Activated T-helper 1 cell treated with anti-CD3 and anti-CD28 coated beads, Interleukin-12 subunit alpha, Interleukin-12 subunit beta, Interleukin-2, Interleukin-4 antibody, amounts not matched to agents 30 ng/mL and 10 ng/mL and 1 ng/mL, durations not matched to agents 14 hours and 24 hours and 36 hours (primary cell): Measurements from ENCODE around the gene USF3. TPM values are rescaled to one million over a fixed set of nuclear protein-coding genes. Genes with fewer than 3 reads are reported as not detected.

Source experiments
- DNase-seq: peaks from one replicate; pipeline ENCODE4 v3.0.0; 2021; ENCODE audit warnings: low spot score
- H3K27ac Mint-ChIP-seq: one replicate; pipeline ENCODE4 v1.8.0; 2021; ENCODE audit warnings: mild to moderate bottlenecking, mixed read lengths
- H3K27me3 Mint-ChIP-seq: one replicate; pipeline ENCODE4 v1.8.0; 2022; ENCODE audit warnings: mild to moderate bottlenecking, moderate library complexity, mixed read lengths; ENCODE audit not compliant: insufficient read depth
- H3K36me3 Mint-ChIP-seq: one replicate; pipeline ENCODE4 v1.8.0; 2021; ENCODE audit warnings: low read depth, mixed read lengths
- H3K4me1 Mint-ChIP-seq: one replicate; pipeline ENCODE4 v1.8.0; 2021; ENCODE audit warnings: low read depth, mixed read lengths
- H3K4me3 Mint-ChIP-seq: one replicate; pipeline ENCODE4 v1.8.0; 2021; ENCODE audit warnings: mild to moderate bottlenecking, moderate library complexity, mixed read lengths
- H3K9me3 Mint-ChIP-seq: one replicate; pipeline ENCODE4 v1.8.0; 2021; ENCODE audit warnings: mixed read lengths
- intact Hi-C: fragments of 100-400 bp; cut with micrococcal nuclease; formaldehyde crosslinking; loops from one replicate; pipeline ENCODE4 v1.15.1; 2024
- total RNA-seq: library from RNA; stranded (reverse); gene quantifications from 2 replicates; pipeline ENCODE4 v1.2.3, GENCODE V29; 2022

The USF3 gene
- total RNA-seq, 1 donor from 2014 or later, result 14.7 TPM

DNA sequence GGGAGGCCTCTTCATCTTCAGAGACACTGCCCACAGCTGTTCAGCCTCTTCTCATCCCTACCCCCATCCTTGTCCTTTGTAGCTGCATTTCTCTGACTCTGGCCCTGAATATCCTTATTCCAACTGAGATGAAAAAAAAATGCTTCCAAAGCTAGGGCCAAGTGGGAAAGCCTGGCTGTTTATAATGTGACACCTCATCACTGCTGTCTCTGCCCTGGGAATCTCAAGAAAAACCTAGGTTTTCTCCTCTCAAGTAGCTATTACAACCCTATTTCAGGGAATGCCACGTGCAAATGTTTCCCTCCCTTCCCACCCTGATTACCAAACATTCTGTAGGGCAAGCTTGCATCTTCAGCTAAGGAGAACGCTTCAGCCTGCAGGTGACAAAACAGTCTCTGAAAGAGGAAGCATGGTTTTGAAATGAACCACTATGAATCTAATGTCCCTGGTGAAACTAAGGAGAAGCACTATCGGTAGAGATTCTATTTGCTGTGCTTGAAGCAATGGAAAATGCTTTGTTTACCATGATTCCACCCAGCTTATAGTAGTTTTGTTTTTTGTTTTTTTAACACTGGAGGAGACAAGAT, 65.4 kb downstream of the USF3 start:
- DNase-seq, result no peak
- Mint-ChIP-seq H3K9me3 (no peaks in the 10 kb centered on the region), H3K27me3 (no peaks in the 10 kb centered on the region), H3K36me3 (peaks cover 9% of the 10 kb centered on the region), H3K4me3 (no peak overlapping the region), H3K27ac (no peak overlapping the region), H3K4me1 (peaks cover 6% of the 10 kb centered on the region)
- intact Hi-C loops, result no loop called here

DNA sequence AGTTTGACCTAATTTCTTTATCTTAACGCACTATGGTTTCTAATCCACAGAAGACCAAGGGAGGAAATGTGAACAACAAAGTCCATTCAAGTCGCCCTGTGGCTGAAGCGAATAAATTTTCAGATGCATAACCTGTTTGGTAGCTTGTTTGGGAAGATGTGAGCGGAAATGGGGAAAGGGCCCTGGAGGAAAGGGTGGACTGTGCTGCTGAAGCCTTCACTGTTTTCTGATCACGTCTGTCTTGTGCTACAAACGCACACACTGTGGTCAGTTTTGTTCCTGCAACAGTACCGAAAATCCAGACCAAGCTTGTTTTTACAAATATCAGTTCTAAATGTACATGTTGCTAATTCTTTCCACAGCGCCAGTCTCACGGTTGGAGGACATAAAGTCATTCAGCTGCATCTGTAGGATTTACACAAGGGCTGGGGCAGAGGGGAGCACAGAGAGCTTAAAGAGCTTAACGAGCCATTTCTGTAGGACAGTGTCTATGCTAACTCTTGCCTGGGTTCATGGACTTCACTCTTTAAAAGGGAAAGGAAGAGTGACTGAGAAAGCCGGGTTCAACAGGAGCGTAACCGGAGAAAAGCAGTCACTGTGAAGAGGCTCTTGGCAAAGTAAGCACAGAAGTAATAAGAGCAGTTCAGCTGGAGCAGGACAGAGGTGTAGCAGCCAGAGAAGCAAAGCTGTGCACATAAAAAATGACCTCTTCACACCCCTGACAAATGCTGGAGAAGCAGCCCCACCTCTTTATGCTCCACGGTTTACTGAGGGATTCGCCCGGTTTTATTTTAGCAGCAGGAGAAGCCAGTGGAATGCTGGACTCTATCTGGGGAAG, 66.6 kb downstream of the USF3 start:
- H3K27me3 Mint-ChIP-seq, result no peaks in the 10 kb centered on the region
- no peaks in the 10 kb centered on the region for H3K9me3 Mint-ChIP-seq
- peaks cover 6% of the 10 kb centered on the region for H3K4me1 Mint-ChIP-seq
- H3K36me3 Mint-ChIP-seq, result peaks cover 10% of the 10 kb centered on the region
- H3K4me3 Mint-ChIP-seq, result no peak overlapping the region
- no peak overlapping the region for H3K27ac Mint-ChIP-seq
- intact Hi-C loops, result no loop called here
- DNase-seq, result no peak

DNA sequence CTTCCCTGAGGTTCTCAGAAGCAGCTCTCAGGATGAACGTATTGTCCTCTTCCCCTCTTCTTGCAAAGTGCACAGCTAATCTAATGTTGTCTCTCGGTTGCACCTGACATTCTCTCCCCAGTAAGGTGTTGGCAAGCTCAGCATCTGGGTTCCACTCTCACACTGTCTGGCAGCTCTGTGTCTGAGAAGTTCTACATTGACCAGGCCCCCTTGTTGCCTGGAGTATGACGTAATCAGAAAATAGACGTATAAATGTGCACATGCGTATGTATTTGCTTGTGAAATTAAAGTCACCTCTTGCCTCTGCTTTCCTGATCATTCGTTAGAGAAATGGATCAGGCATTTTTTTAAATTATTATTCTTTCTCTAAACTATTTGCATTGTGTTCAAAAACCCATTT, 67.7 kb downstream of the USF3 start:
- Mint-ChIP-seq H3K9me3 (no peaks in the 10 kb centered on the region), H3K4me3 (no peak overlapping the region), H3K36me3 (peaks cover 17% of the 10 kb centered on the region), H3K4me1 (peaks cover 6% of the 10 kb centered on the region), H3K27ac (no peak overlapping the region), H3K27me3 (no peaks in the 10 kb centered on the region)
- DNase-seq, result no peak
- intact Hi-C loops, result no loop called here

DNA sequence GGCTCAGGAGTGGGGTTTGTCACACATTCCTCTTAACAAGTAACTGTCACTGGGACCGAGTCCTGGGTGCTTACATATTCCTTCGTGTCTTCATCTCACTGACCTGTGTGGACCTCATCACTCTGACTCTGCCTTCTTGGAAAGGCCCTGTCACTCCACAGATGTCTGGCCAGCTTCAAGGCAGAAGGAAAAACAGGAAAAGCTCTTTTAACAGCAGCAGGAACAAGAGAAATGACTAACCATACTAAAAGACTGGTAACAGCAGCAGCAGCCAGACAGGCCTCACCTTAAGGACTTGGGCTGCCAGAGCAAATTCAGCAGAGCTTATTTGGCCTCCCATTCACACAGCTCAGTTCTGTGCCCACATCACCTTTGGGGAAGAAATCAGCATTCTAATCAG, 68.1 kb downstream of the USF3 start:
- H3K9me3 Mint-ChIP-seq, result no peaks in the 10 kb centered on the region
- H3K36me3 Mint-ChIP-seq, result peaks cover 19% of the 10 kb centered on the region
- no peak overlapping the region for H3K4me3 Mint-ChIP-seq
- no peak for DNase-seq
- peaks cover 6% of the 10 kb centered on the region for H3K4me1 Mint-ChIP-seq
- intact Hi-C loops, result no loop called here
- H3K27ac Mint-ChIP-seq, result no peak overlapping the region
- no peaks in the 10 kb centered on the region for H3K27me3 Mint-ChIP-seq

DNA sequence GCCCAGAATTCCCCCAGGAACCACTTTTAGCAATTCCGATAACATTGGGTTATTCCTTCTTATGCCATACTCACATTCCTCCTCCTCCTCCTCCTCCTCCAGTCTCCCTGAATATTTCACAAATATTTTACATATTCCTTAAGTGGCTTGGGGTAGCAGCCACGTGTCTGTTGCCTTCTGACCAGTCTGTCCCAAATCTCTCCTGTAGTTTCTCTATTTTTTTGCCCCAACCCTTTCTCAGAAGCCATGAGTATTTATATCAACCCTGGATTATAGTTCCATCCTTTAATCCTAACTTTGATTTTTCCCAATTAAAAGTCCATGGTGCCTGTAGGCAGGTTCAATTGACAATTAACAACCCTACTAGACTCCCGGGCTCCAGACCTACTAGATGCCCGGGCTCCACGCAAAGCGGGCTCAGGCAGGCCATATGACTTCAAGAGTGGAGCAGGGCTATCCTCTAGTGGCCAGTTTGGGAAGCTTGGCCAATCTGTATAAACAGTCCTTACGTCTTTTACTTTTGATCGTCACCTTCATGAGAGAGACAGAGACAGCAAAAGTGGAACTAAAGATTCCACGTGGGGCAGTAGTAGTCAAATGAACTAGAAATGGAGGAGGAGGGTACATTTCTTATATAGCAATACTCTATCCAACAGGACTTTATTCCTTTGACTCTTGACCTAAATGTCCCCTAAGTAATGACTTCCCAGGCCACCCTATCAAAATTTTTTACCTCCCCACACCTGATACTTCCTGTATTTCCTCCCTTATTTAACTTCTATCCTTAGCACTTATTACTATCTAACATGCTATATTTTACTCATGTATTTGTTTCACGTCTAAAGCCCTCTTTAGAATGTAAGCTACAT, 69.7 kb downstream of the USF3 start:
- H3K4me1 Mint-ChIP-seq, result peaks cover 6% of the 10 kb centered on the region
- no peak for DNase-seq
- H3K27ac Mint-ChIP-seq, result no peak overlapping the region
- intact Hi-C loops, result loop anchor here (1.0 to 2.0 kb wide), 2 partner anchors 48 to 132 kb away; no protein-coding TSS in a partner anchor
- no peak overlapping the region for H3K4me3 Mint-ChIP-seq
- no peaks in the 10 kb centered on the region for H3K27me3 Mint-ChIP-seq
- peaks cover 19% of the 10 kb centered on the region for H3K36me3 Mint-ChIP-seq
- H3K9me3 Mint-ChIP-seq, result no peaks in the 10 kb centered on the region

DNA sequence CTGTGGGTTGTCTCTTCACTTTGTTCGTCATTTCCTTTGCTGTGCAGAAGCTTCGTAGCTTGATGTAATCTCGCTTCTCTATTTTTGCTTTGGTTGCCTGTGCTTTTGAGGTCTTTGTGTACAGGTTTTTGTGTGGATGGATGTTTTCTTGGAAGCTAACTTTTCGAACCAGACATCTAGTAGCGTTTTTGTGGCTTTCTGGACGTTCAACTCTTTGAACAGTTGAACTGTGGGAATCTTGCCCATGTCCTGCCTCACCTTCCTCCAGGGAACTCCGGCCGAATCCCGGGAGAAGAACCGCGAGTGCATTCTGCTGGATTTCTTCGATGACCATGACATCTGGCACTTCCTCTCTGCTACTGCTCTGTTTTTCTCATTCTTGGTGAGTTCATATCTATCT, 70.6 kb downstream of the USF3 start:
- Mint-ChIP-seq H3K27ac (peak overlapping the region; percentile 30), H3K36me3 (peaks cover 19% of the 10 kb centered on the region)
- no peak for DNase-seq

DNA sequence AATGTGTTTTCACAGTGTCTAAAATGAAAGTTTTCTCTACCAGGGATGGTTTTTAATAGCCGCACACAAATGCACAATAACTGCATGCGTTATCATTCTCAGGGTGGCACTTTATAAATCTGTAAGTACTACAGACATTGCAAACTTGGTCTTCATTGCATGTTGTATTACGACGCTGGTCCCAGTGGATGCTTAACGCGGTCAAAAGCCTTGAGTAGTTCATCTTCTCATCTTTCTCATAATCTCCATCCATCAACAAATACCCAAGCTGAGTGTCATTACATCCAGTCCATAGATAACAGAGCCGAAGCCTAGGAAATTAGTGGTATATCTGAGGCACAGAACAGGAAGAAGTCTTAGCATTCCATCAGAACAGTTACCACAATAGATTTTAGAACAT, 72.6 kb downstream of the USF3 start:
- no peak for DNase-seq
- Mint-ChIP-seq H3K4me3 (no peak overlapping the region), H3K9me3 (no peaks in the 10 kb centered on the region), H3K27me3 (no peaks in the 10 kb centered on the region), H3K27ac (no peak overlapping the region), H3K4me1 (peaks cover 6% of the 10 kb centered on the region), H3K36me3 (peaks cover 29% of the 10 kb centered on the region)
- intact Hi-C loops, result no loop called here

More for the DNA sequence above, 70.6 kb downstream of the USF3 start:
- peaks cover 6% of the 10 kb centered on the region for H3K4me1 Mint-ChIP-seq
- no peak overlapping the region for H3K4me3 Mint-ChIP-seq
- no peaks in the 10 kb centered on the region for H3K27me3 Mint-ChIP-seq
- H3K9me3 Mint-ChIP-seq, result no peaks in the 10 kb centered on the region
- intact Hi-C loops, result loop anchor here (1.0 to 2.0 kb wide), 2 partner anchors 47 to 132 kb away; no protein-coding TSS in a partner anchor

DNA sequence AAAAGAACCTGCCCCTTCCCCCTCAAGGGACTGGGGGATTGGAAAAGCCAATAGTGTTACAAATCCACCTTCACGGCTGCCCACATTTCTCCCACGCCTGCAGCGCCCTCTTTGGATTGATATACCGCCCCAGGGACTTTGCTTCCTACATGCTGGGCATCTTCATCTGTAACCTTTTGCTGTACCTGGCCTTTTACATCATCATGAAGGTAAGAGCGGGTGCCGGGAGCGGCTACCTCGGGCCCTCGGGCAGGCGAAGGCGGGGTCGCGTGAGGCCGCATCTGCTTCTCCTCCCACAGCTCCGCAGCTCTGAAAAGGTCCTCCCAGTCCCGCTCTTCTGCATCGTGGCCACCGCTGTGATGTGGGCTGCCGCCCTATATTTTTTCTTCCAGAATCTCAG, 73.1 kb downstream of the USF3 start:
- no peaks in the 10 kb centered on the region for H3K27me3 Mint-ChIP-seq
- intact Hi-C loops, result no loop called here

DNA sequence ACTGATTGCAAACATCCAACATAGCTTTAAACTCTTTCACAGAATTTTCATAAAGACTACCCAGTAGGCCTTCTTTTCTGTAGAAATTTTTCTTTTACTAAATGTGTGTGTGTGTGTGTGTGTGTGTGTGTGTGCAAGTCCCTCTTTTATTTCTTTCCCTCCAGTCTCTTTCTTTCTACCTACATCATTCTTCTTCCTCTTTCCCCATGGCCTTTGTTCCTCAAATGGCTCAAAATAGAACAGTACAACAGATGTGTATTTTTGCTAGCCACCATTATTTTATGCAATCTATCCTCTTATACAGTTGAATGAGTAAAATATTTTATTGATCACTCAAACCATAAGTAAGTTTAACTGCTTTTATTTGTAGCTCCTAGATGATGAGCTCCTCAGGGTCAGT, 76.4 kb downstream of the USF3 start:
- Mint-ChIP-seq H3K27me3 (no peaks in the 10 kb centered on the region), H3K4me1 (no peaks in the 10 kb centered on the region), H3K27ac (no peak overlapping the region), H3K36me3 (peaks cover 29% of the 10 kb centered on the region), H3K4me3 (no peak overlapping the region), H3K9me3 (no peaks in the 10 kb centered on the region)
- intact Hi-C loops, result no loop called here
- no peak for DNase-seq

More for the DNA sequence above, 73.1 kb downstream of the USF3 start:
- Mint-ChIP-seq H3K36me3 (peaks cover 29% of the 10 kb centered on the region), H3K4me1 (peaks cover 6% of the 10 kb centered on the region), H3K27ac (no peak overlapping the region), H3K9me3 (no peaks in the 10 kb centered on the region), H3K4me3 (no peak overlapping the region)
- DNase-seq, result no peak

DNA sequence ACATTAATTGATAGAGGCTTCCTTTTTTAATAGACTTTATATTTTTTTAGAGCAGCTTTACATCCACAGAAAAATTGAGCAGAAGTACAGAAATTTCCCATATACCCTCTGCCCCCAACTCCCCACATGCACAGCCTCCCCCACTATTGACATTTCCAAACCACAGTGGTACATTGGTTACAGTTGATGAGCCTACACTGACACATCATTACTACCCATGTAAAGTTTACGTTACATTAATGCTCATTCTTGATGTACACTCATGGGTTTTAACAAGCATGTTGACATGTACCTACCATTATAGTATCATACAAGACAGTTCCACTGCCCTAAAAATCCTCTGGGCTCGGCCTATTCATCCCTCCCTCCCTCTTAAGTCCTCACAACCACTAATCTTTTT, 78.7 kb downstream of the USF3 start:
- Mint-ChIP-seq H3K27ac (no peak overlapping the region), H3K36me3 (peaks cover 19% of the 10 kb centered on the region)
- intact Hi-C loops, result no loop called here

DNA sequence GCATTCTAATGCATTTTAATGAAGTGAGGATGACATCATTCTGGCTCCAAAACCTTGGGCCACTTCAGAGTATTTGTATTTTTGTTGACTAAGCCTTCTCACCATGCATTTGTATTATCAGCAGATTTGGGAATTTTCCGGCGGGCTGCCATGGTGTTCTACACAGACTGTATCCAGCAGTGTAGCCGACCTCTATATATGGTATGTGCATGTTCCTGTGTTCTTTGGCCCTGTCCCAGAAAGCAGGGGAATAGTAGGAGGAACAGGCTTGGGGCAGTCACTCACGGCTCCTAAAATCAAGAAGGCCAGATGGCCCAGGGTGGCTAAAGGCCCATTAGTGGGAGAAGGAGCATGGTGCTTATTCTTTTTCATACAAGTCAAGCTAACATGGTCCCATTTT, 80.5 kb downstream of the USF3 start:
- no peak overlapping the region for H3K4me3 Mint-ChIP-seq
- no peaks in the 10 kb centered on the region for H3K27me3 Mint-ChIP-seq
- intact Hi-C loops, result no loop called here
- H3K9me3 Mint-ChIP-seq, result no peaks in the 10 kb centered on the region
- DNase-seq, result no peak
- H3K27ac Mint-ChIP-seq, result no peak overlapping the region
- H3K4me1 Mint-ChIP-seq, result no peaks in the 10 kb centered on the region
- H3K36me3 Mint-ChIP-seq, result peaks cover 28% of the 10 kb centered on the region

More for the DNA sequence above, 78.7 kb downstream of the USF3 start:
- Mint-ChIP-seq H3K4me3 (no peak overlapping the region), H3K27me3 (no peaks in the 10 kb centered on the region), H3K9me3 (no peaks in the 10 kb centered on the region), H3K4me1 (no peaks in the 10 kb centered on the region)
- DNase-seq, result no peak

DNA sequence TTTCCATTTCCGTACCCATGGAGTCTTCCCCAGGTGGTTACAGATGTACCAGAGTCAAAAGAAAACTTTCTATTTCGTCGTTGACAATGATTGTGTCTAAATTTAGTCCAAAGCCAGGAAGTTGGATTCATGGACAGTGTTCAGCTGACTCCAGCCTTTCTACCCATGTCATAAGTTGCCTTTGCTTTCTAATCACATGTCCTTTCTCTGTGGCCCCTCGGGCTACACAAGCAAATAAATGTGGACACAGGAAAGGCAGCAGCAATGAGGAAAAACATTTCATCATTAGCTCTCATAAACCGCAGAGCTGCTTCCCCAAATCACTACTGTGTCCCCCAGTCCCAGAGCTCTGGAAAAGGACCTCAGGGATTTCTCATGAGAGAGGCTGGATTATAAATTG, 82.0 kb downstream of the USF3 start:
- Mint-ChIP-seq H3K36me3 (peaks cover 27% of the 10 kb centered on the region), H3K9me3 (no peaks in the 10 kb centered on the region), H3K4me1 (no peaks in the 10 kb centered on the region), H3K27me3 (no peaks in the 10 kb centered on the region), H3K4me3 (no peak overlapping the region), H3K27ac (no peak overlapping the region)
- intact Hi-C loops, result no loop called here
- no peak for DNase-seq

DNA sequence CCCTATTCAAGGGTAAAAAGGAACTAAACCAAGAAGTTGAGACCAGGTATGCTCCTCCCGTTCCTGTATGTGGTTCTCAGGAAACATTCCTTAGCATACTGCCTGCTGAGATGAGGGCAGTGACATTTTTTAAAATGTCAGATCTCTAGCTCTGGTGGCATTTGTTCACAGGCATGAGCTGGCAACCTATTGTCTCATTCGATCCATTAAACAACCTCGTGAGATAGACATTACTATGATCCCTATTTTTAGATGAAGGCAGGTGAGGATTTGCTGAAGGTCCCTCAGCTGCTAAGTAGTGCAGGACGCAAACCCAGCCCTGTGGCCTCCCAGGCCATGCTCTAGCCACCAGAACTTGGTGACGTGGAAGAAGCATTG, 89.2 kb downstream of the USF3 start:
- no peak for DNase-seq
- Mint-ChIP-seq H3K36me3 (peaks cover 44% of the 10 kb centered on the region), H3K27ac (no peak overlapping the region), H3K27me3 (no peaks in the 10 kb centered on the region), H3K4me1 (peaks cover 24% of the 10 kb centered on the region), H3K4me3 (no peak overlapping the region), H3K9me3 (no peaks in the 10 kb centered on the region)
- intact Hi-C loops, result loop anchor here (1.0 to 2.0 kb wide), 3 partner anchors 30 to 92 kb away; partner anchors contain the start of genes SPICE1 and USF3
